IPS-20b (cell line): ENCODE results near the gene GALNT4.

Experiments used
- H3K27ac ChIP-seq: one replicate; pipeline ENCODE4 v1.5.1; 2013; ENCODE audit warnings: low read length
- H3K27me3 ChIP-seq: 2 replicates; pipeline ENCODE4 v1.6.1; 2013; ENCODE audit warnings: mild to moderate bottlenecking, low read length, inconsistent platforms; ENCODE audit not compliant: insufficient read depth
- H3K36me3 ChIP-seq: 2 replicates; pipeline ENCODE4 v1.6.1; 2013; ENCODE audit warnings: low read depth, mild to moderate bottlenecking, inconsistent platforms, low read length, moderate library complexity; ENCODE audit not compliant: insufficient read depth
- H3K4me1 ChIP-seq: 2 replicates; pipeline ENCODE4 v1.6.1; 2013; ENCODE audit warnings: mild to moderate bottlenecking, control low read depth, inconsistent platforms, low read length, moderate library complexity; ENCODE audit not compliant: insufficient read depth
- H3K4me3 ChIP-seq: 2 replicates; pipeline ENCODE4 v1.5.1; 2013; ENCODE audit warnings: mild to moderate bottlenecking, low read length, inconsistent platforms
- H3K9ac ChIP-seq: 2 replicates; pipeline ENCODE4 v1.6.1; 2013; ENCODE audit warnings: low read depth, mild to moderate bottlenecking, inconsistent platforms, low read length, moderate library complexity
- H3K9me3 ChIP-seq: 2 replicates; pipeline ENCODE4 v1.6.1; 2013; ENCODE audit warnings: mild to moderate bottlenecking, low read depth, low read length, inconsistent platforms; ENCODE audit not compliant: insufficient read depth

The GALNT4 gene

DNA sequence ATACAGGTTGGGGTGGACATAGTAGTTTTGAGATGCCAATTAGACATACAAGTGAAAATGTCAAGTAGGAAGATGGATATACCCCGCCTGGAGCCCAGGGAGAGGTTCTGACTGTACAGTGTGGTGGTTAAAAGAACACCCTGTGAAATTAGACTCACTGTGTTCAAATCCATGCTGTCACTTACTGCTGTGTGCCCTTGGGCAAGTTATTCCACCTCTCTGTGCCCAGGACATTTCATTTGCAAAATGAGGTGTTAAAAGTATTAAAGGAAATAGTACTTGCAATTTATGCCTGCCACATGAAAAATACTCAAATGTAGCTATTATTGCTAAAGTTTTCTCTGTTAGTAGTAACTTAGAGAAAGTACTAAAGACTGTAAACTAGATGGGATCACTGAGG, 18.5 kb downstream of the GALNT4 start:
- H3K9me3 ChIP-seq: no peaks in the 10 kb centered on the region
- no peaks in the 10 kb centered on the region for H3K4me1 ChIP-seq
- no peak overlapping the region for H3K27ac ChIP-seq
- H3K36me3 ChIP-seq: no peaks in the 10 kb centered on the region
- H3K9ac ChIP-seq: no peak overlapping the region
- no peaks in the 10 kb centered on the region for H3K27me3 ChIP-seq
- no peak overlapping the region for H3K4me3 ChIP-seq

DNA sequence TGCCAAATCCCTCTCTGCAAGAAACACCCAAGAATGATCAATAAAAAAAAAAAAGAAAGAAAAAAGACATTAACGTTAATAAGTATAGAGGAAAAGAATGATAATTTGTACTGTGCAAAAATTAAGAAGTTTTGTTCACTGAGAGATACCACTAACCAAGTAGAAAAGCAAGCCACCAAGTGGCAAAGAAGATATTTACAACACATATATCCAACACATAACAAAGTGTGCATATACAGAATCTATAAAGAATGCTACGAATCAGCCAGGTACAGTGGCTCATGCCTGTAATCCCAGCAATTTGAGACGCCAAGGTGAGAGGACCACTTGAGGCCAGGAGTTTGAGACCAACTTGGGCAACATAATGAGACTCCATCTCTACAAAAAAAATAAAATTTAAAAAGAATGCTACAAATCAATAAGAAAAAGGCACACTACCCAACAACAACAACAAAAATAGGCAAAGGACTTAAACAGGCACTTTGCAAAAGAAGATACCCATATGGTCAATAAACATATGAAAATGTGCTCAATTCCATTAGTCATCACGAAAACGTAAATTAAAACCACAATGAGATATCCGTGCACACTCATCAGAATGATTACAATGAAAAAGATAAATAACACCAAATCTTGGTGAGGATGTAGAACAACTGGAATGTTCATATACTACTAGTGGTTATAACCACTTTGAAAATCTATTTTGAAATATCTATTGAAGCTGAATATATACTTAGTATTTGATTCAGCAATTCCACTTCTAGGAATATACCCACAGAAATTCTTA, 19.8 kb downstream of the GALNT4 start:
- Histone ChIP-seq H3K36me3 (no peaks in the 10 kb centered on the region), H3K9me3 (no peaks in the 10 kb centered on the region), H3K27me3 (no peaks in the 10 kb centered on the region), H3K4me1 (no peaks in the 10 kb centered on the region), H3K4me3 (no peak overlapping the region), H3K27ac (no peak overlapping the region), H3K9ac (no peak overlapping the region)

DNA sequence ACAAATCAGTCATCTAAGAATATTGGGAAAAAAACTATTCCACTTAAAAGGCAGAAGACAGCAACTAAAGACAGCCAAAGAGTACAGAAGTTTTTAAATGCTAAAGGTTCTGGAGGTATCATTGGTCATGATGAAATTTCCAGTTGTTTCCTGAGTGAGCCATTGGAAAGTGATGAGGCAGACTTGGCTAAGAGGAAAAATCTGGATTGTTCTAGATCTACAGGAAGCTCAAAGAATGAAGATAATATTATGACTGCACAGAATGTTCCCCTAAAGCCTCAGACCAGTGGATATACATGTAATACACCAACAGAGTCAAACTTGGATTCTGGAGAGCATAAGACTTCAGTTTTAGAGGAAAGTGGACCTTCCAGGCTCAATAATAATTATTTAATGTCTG, 22.8 kb downstream of the GALNT4 start:
- H3K36me3 ChIP-seq: no peaks in the 10 kb centered on the region
- no peaks in the 10 kb centered on the region for H3K27me3 ChIP-seq
- H3K27ac ChIP-seq: no peak overlapping the region
- no peaks in the 10 kb centered on the region for H3K9me3 ChIP-seq
- H3K4me1 ChIP-seq: no peaks in the 10 kb centered on the region
- H3K4me3 ChIP-seq: no peak overlapping the region
- H3K9ac ChIP-seq: no peak overlapping the region

DNA sequence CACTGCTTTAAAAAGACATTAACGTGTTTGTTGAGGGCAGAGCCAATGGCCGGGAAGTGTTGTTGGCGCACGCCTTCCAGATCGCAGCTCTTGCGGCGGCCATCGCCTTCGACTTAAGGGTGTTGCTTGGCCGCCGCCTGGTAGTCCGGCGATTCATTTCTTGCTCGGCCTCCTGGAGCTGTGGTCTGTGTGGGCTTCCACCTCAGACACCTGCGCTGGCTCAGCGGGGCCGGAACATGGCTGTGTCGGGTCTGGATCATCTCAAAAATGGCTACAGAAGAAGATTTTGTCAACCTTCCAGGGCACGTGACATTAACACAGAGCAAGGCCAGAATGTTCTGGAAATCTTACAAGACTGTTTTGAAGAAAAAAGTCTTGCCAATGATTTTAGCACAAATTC, 24.7 kb downstream of the GALNT4 start:
- Histone ChIP-seq H3K9ac (no peak overlapping the region), H3K27ac (no peak overlapping the region), H3K9me3 (no peaks in the 10 kb centered on the region), H3K36me3 (no peaks in the 10 kb centered on the region), H3K4me1 (no peaks in the 10 kb centered on the region), H3K27me3 (no peaks in the 10 kb centered on the region), H3K4me3 (no peak overlapping the region)

DNA sequence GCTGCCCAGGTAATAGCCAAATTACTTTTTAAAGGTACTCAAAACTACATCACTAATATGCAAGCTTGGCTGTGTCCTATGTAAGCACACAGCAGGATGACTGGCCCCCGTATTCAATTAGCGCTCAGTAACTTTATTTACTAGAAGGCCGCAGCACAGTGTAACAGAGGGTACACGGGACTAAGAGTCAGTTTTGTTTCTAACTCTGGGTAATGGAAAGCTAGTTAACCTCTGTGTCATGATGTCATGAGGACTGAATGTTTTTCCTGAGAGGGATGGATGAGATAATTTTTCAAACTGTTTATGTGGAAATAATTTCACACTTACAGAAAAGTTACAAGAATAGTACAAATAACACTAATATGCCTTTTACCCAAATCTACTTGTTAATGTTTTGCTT, 27.1 kb downstream of the GALNT4 start:
- H3K9me3 ChIP-seq: no peaks in the 10 kb centered on the region
- H3K36me3 ChIP-seq: no peaks in the 10 kb centered on the region
- no peaks in the 10 kb centered on the region for H3K27me3 ChIP-seq
- no peaks in the 10 kb centered on the region for H3K4me1 ChIP-seq
- H3K27ac ChIP-seq: no peak overlapping the region
- H3K9ac ChIP-seq: no peak overlapping the region
- H3K4me3 ChIP-seq: no peak overlapping the region

DNA sequence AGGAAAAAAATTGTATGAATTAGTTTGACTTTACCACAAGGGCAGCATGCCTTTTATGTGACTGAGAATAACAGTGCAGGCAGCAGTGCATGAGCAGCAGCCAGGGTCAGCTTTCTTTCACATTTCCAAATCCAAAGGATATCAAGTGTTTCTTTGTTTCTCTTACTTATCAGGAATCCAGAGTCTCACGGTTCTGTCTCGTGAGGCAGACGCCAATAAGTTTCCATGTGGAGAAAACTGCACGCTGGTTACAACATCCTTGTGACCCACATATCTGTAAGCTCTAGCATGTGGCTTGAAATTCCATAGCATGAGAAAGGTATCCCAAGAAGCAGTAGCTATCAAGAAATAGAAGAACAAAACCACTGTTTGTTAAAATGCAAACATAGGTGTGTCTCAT, 27.6 kb downstream of the GALNT4 start:
- Histone ChIP-seq H3K4me3 (no peak overlapping the region), H3K9ac (no peak overlapping the region), H3K4me1 (no peaks in the 10 kb centered on the region), H3K27ac (no peak overlapping the region), H3K36me3 (no peaks in the 10 kb centered on the region), H3K27me3 (no peaks in the 10 kb centered on the region), H3K9me3 (no peaks in the 10 kb centered on the region)

DNA sequence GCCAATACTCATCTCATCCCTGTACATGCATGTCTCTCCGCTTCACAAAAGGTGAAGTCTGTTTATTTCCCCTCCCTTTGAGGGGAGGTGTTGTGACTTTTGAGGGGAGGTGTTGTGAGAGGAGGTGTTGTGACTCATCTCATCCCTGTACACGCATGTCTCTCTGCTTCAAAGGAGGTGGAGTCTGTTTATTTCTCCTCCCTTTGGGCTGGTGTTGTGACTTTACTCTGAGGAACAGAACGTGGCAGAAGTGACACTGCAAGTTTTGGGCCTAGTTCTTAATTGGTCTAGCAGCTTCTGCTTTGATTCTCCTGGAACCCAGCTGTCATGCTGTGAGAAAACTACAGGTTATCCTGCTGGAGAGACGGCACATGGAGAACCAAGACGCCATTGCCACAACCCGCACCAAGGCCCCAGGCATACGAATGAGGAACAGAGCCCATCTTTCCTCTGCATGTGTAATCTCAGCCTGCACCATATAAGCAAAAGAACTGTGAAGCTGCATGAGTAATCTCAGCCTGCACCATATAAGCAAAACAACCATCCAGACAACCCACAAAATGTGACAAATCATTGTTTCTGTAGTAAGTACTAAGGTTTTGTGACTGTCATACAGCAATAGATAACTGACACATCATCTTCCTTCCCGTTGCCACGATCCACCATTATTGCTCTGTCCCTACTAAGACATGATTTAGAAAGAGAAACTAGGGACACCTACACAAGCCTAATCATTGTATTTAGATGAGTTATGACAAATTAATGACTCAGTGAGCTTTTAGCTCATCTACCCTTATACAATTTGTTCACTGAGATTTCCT, 30.0 kb downstream of the GALNT4 start:
- H3K9ac ChIP-seq: no peak overlapping the region
- H3K4me3 ChIP-seq: no peak overlapping the region
- H3K36me3 ChIP-seq: no peaks in the 10 kb centered on the region
- H3K27ac ChIP-seq: no peak overlapping the region
- H3K4me1 ChIP-seq: no peaks in the 10 kb centered on the region
- no peaks in the 10 kb centered on the region for H3K27me3 ChIP-seq
- no peaks in the 10 kb centered on the region for H3K9me3 ChIP-seq

DNA sequence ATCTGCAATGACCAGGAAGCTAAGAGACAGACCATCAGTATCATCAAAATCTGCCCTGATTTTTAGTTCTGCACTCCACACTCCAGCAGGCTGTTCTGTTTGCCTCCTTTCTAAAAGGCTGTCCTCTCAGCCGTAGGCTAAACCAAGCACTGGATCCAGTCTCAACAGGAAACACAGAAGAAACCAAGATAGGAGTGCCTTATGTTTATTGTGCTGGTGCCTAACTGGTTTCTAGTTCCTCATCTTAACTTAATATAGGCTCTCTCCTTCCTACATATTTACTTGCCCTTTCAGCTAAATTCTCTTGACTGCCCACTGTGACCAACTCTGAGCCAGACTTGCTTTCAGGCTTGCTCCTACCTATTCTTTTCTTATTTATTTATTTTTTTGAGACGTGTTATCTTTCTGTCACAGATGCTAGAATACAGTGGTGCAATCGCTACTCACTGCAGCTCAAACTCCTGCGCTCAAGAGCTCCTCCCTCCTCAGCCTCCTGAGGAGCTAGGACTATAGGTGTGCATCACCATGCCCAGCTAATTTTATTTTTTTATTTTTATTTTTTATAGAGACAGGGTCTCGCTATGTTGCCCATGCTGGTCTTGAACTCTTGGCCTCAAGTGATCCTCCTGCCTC, 30.8 kb downstream of the GALNT4 start:
- Histone ChIP-seq H3K36me3 (no peaks in the 10 kb centered on the region), H3K9ac (no peak overlapping the region), H3K4me1 (no peaks in the 10 kb centered on the region), H3K9me3 (no peaks in the 10 kb centered on the region), H3K27ac (no peak overlapping the region), H3K4me3 (no peak overlapping the region), H3K27me3 (no peaks in the 10 kb centered on the region)

DNA sequence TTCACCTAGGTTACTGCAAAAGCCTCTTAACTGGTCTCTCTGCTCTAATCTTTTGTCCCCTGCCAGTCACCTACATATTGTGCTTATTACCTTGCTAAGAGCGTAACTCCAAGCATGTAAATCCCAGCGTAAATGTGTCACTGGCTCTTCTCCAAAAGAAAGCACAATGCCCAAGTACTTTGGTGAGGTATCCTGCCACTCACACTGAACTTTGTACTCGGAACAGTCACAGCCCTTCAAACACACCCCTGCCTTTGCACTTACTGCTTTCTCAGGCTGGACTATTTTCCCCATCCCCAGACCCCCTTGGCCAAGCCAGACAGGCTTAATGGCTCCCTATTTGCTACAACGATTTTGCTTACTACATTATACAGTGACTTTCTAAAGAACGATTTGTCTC, 31.7 kb downstream of the GALNT4 start:
- Histone ChIP-seq H3K27me3 (no peaks in the 10 kb centered on the region), H3K9ac (no peak overlapping the region), H3K4me1 (no peaks in the 10 kb centered on the region), H3K36me3 (no peaks in the 10 kb centered on the region), H3K4me3 (no peak overlapping the region), H3K9me3 (no peaks in the 10 kb centered on the region), H3K27ac (no peak overlapping the region)

DNA sequence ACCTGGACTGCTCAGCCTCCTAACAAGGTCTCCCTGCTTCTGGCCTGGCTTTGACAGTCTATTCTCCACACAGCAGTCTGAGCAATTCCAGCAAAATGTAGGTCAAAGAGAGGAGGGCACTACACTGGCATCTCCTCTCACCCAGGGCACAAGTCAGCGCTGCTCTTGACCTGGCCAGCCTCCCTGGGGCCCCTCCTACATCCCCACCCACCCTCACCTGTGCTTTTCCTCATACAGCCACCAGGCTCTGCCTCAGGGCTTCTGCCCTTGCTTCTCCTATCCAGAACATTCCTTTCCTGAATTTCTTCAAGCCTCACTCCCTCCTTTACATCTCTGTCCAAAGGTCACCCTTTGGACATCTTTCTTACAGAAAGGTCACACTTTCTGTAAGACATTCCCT, 33.7 kb downstream of the GALNT4 start:
- Histone ChIP-seq H3K4me3 (no peak overlapping the region), H3K9ac (no peak overlapping the region), H3K27me3 (no peaks in the 10 kb centered on the region), H3K9me3 (no peaks in the 10 kb centered on the region), H3K4me1 (no peaks in the 10 kb centered on the region), H3K36me3 (no peaks in the 10 kb centered on the region), H3K27ac (no peak overlapping the region)

DNA sequence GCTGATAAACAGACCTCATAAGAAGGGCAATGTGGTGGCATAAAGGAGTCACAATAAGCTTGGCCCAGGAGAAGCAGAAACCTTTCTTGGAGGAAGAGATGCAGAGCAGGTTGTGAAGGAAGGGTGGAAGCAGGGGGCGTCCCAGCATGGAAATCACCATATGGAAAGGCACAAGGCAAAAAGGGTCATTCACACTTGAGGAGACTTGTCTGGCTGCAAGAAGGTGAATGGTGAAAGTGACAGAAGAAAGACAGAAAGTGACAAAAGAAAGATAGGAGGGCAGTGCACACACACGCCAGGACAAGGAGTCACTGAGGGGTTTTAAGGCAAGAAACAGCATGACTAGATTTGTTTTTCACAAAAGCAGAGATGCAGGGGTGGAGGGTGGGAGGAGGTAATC, 38.3 kb downstream of the GALNT4 start:
- no peaks in the 10 kb centered on the region for H3K27me3 ChIP-seq
- peaks cover 4% of the 10 kb centered on the region; the same call in 1 of the 2 replicates for H3K4me1 ChIP-seq
- no peaks in the 10 kb centered on the region for H3K36me3 ChIP-seq
- no peak overlapping the region for H3K4me3 ChIP-seq
- H3K9ac ChIP-seq: no peak overlapping the region
- no peaks in the 10 kb centered on the region for H3K9me3 ChIP-seq
- no peak overlapping the region for H3K27ac ChIP-seq

DNA sequence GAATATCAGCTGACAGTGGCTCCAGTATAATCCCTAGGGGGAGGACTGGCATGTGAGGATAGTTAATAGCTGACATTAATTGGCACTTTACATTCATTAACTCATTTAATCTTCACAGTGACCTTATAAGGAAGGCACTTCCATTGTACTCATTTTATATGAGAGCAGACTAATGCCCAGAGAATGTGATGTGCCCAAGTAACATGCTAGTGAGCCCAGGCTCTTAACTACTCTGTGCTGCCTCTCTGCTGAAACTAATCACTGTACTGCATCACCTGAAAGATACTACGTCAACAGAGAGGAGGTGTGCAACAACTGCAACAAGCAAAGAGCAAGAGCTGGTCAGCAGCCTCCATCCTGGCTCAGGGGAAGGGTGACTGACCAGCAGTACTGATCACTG, 40.1 kb downstream of the GALNT4 start:
- H3K9me3 ChIP-seq: no peaks in the 10 kb centered on the region
- H3K4me1 ChIP-seq: peaks cover 4% of the 10 kb centered on the region; the same call in 1 of the 2 replicates
- H3K27me3 ChIP-seq: no peaks in the 10 kb centered on the region
- no peak overlapping the region for H3K27ac ChIP-seq
- H3K36me3 ChIP-seq: no peaks in the 10 kb centered on the region
- H3K4me3 ChIP-seq: no peak overlapping the region
- H3K9ac ChIP-seq: no peak overlapping the region
